NCI-H128 (cell line): ENCODE measurements around the gene NT5C.
"Not testable (repeated sequence)": the region's sequence is repeated elsewhere in the genome, so short reads cannot be mapped to it uniquely, and the experiment has no call there.

Experiments used
- DNase-seq: peaks from one replicate; lab custom pipeline; 2025; ENCODE audit not compliant: unreplicated experiment; lab: John Stamatoyannopoulos, UW

NT5C gene

DNA sequence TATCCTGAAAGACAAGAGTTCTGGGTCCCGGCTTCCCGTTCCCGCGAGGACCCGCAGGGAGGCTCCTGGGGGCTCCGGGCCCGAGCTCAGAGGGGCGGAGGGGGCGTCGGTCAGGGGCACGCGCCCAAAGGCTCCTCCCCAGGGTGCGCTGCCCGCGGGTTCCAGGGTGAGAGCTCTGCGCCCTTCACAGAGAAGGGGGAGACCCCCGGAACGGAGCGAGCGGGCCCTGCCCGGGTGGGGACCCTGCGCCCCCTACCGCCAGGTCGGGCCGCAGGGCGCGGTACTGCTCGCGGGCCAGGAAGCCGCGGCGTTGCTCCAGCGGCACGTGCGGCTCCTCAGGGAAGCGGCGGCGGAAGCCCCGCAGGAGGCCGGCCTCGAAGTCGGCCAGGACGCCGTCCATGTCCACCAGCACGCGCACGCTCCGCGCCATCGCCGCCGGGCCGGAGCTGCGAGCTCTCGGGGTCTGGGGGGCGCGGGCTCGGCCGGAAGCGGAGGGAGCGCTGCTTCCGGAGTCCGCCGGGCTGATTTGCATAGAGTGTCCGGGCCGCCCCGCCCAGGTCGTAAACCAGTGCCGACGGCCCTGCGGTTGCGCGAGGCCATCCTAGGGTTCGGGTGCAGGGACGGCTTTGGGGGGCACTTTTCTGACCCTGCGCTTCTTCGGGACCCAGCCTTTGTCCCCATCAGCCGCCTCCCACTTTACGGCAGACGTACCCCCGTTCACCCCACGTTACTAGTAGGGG, at the start of gene NT5C:
NT5C (minus strand) TSS at position 465 of the 740 bp plus-strand sequence; CDS start at position 430, 35 bp downstream.
- peak; percentile 41 for DNase-seq

DNA sequence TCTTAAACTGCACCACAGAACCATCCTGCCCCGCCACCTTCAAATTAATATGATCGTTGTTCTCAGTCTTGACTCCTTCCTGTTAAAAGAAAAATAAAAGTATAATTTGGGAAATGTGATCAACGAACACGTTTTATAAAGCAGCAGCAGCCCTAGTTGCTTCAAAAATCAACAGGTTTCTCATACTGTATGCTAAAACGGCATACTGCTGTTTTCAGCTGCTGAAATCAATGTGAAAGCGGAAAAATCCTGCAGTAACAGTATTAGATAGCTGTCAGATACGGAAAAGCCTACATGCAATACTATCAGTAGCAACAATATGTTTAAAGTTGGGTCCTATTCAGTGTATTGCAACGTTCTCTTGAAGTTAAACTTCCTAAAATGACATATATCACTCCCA, 49.6 kb upstream of the NT5C start:
- DNase-seq: no peak

DNA sequence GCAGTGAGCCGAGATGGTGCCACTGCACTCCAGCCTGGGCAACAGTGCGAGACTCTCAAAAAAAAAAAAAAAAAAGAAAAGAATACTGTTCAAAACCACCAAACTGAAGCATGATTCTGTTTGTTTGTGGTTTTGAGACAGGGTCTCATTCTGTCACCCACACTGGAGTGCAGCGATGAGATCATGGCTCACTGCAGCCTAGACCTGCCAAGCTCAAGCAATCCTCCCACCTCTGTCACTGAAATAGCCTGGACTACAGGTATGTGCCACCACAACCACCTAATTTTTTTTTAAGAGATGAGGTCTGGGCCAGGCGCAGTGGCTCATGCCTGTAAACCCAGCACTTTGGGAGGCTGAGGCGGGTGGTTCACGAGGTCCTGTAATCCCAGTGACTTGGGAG, 46.9 kb upstream of the NT5C start:
- no peak for DNase-seq

DNA sequence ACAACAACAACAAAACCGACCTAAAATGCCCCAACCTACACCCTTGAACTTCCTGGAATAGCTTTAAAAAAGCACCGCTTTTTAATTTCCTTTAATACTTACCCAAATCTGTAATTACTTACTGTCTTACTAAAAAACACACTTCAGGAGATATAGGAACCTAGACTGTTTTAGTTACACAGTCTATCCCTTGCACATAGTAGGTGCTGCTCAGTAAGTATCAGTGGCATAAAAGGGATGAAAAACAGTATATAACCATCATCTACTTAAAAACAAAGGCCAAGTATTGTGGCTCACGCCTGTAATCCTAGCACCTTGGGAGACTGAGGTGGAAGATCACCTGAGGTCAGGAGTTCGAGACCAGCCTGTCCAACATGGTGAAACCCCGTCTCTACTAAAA, 45.1 kb upstream of the NT5C start:
- no peak for DNase-seq

DNA sequence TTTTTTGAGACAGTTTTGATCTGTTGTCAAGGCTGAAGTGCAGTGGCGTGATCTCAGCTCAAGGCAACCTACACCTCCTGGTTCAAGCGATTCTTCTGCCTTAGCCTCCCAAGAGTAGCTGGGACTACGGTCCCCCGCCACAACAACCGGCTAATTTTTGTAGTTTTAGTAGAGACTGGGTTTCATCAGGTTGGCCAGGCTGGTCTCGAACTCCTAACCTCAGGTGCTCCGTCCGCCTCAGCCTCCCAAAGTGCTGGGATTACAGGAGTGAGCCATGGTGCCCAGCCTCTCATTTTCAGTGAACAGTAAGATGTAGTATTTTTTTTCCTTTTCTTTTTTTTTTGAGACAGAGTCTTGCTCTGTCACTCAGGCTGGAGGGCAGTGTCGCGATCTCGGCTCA, 43.5 kb upstream of the NT5C start:
- DNase-seq: no peak

DNA sequence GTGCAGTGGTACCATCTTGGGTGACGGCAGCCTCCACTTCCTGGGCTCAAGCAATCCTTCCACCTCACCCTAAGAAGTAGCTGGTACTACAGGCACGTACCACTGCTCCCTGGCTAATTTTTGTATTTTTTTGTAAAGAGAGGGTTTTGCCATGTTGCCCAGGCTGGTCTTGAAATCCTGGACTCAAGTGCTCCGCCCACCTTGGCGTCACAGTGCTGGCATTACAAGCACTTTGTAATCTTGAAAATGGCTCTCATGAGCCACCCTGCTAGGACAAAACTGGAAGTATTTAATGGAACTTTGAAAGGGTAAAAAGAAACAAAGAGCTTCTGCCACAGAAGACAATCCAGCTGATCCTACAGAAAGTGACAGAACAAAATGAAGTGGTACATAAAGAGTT, 42.0 kb upstream of the NT5C start:
- no peak for DNase-seq

DNA sequence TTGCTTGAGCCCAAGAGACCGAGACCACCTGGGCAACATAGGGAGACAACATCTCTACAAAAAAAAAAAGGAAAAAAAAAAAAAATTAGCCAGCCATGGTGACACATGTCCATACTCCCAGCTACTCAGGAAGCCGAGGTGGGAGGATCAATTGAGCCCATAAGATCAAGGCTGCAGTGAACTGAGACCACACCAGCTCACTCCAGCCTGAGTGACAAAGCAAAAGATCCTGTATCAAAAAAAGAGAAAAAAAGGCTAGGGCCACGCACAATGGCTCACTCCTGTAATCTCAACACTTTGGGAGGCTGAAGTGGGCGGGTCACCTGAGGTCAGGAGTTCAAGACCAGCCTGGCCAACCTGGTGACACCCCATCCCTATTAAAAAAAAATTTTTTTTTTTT, 37.5 kb upstream of the NT5C start:
- DNase-seq: no peak

DNA sequence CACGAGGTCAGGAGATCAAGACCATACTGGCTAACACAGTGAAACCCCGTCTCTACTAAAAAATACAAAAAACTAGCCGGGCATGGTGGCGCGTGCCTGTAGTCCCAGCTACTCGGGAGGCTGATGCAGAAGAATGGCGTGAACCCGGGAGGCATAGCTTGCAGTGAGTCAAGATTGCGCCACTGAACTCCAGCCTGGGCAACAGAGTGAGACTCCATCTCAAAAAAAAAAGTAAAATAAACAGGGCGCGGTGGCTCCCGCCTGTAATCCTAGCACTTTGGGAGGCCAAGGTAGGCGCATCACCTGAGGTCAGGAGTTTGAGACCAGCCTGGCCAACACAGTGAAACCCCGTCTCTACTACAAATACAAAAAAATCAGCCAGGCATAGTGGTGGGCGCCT, 33.1 kb upstream of the NT5C start:
- not testable (repeated sequence) for DNase-seq

DNA sequence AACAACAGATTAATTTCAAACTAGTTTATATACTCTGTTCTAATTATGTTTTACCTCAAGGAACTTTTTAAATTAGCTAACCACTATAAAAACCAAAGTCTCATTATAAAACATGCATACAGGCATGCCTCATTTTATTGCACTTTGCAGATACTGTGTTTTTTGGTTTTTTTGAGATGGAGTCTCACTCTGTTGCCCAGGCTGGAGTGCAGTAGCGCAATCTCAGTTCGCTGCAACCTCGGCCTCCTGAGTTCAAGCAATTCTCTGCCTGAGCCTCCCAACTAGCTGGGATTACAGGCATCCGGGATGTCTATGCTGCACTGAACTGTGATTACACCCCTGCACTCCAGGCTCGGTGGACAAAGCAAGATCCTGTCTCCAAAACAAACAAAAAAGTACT, 31.5 kb upstream of the NT5C start:
- no peak for DNase-seq

DNA sequence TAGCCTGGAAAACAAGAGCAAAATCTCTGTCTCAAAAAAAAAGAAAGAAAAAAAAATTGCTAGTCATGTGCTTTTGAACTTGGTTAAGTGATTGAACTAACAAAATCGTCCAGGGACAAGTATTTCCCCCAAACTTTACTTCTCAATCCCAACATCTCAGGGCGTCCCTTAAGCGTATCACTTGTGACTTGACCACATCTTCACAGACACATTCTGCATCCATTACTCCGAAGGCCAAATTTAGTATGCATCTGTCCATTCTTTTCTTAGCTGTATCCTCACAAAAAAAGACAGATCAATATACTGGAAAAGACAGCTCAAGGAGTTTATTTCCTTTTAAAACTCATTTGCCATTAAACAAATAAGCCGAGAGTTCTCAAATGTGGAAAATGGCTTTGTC, 28.7 kb upstream of the NT5C start:
- DNase-seq: no peak

DNA sequence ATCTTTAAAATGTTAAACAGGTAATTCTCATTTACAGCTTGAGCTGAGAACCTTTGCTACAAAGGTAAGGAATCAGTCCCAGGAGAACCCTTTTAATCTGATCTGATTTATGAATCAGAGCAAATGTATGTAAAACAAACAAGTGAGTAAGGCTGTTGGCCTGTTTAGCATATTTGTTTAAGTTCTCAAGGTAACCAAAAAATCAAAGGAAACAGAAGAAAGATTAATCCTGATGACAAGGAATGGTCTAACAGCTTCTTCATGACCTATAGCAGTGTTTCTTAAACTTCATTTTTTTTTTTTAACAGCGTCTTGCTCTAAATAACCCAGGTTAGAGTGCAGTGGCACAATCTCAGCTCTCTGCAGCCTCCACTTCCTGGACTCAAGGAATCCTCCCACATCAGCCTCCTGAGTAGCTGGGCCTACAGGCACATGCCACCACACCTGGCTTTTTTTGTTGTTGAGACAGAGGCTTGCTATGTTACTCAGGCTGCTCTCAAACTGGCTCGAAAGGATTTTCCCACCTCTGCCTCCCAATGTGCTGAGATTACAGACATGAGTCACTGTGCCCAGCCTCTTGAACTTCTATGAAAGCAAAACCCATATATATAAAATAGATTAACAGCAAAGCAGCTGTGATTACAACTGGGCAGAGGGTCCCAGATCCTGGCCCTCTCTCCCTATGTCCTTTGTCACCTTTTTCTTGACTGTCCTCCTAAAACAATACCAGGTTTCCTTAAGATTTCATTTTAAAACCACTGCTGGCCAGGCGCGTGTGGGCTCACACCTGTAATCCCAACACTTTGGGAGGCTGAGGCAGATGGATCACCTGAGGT, 27.9 kb upstream of the NT5C start:
- no peak for DNase-seq

DNA sequence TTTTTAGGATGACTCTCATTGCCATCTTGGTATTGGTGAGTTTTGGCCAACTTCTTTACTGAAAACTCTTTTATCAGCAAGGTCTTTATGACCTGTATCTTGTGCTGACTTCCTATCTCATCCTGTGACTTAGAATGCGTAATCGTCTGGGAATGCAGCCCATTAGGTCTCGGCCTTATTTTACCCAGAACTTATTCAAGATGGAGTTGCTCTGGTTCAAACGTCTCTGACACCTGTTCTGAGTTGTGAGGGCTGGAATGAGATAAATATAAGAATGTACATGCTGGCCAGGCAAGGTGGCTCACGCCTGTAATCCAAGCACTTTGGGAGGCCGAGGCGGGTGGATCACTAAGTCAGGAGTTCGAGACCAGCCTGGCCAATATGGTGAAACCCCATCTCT, 26.9 kb upstream of the NT5C start:
- not testable (repeated sequence) for DNase-seq

DNA sequence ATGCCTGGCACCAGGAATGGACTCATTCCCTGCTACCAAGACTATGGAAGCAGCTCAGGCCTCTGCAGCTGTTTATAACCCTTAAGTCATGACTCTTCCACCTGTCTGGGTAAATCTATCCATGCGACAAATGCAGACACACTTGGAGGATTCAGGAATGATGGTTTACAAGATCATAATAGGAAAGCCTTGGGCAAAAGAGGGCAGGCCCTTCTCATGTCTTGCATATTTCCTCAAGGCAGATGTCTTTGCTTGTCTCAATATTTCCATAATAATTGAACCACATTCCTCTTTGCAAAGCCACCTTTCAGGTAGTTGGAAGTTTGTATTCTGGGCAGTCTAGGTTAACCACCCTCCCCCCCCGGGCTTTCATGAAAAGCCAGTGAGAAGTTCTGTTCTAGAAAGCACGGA, 23.7 kb upstream of the NT5C start:
- no peak for DNase-seq

DNA sequence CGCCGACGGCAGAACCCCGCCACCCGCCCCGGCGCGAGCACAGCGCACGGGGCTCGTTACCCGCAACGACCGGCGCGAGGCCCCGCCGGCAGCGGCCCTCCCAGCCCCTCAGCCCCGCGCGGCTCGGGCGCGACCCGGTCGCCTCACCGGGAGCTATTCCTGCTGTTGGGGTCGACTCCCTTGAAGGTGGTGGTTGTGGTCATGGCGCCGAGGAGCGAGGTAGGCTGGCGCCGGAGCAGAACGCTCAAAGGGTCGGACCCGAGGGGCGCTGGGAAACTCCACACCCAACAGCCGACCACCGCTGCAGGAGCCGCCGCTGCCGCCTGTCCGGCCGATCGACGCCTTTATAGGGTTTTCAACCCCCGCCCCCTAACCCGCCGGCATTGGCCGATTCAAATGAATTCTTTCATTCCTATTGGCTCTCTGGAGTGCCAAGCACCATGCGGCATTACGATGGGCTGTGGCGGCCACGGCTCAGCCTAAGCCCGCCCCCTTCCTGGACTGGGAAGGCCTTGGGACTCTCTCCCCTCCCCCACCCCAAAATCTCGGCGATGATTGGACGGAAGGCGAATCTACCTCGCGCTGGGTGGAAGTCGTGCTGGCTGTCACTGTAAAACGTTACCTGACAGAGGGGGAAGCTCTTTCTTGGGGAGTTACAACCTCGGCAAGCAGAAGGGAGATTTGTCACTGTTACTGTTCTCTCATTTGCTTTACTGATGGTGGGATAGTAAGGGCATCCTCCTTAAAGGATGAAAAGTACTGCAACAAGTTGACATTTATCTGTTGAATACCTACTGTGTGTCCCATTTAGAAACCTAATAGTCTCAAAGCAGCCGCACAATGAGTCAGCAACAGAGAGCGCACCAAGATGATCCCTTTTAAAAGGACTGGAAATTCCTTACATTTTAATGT, 22.9 kb upstream of the NT5C start, which contains the start of gene JPT1:
JPT1 (minus strand) TSS at position 318 of the 912 bp plus-strand sequence; CDS start at position 203, 115 bp downstream.
- peak; percentile 88 for DNase-seq

DNA sequence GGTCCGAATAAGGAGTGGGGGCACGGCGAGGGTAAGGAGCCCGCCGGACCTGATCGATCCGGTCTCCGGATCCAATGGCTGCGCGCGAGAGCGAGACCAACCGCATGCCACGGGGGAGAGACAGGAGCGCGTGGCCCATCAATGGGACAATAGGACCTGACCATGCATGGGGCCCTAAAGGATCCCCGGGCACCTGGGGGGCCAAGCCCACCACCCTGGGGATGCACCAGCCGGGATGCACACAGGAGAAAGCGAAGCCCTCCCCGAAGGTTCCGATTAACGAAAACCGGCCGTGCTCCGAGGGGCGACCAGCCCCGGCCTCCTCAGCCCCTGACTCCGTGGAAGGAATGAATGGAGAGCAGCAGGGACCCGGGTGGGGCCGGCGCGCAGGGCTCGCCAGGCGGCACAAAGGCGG, 22.2 kb upstream of the NT5C start:
- no peak for DNase-seq

DNA sequence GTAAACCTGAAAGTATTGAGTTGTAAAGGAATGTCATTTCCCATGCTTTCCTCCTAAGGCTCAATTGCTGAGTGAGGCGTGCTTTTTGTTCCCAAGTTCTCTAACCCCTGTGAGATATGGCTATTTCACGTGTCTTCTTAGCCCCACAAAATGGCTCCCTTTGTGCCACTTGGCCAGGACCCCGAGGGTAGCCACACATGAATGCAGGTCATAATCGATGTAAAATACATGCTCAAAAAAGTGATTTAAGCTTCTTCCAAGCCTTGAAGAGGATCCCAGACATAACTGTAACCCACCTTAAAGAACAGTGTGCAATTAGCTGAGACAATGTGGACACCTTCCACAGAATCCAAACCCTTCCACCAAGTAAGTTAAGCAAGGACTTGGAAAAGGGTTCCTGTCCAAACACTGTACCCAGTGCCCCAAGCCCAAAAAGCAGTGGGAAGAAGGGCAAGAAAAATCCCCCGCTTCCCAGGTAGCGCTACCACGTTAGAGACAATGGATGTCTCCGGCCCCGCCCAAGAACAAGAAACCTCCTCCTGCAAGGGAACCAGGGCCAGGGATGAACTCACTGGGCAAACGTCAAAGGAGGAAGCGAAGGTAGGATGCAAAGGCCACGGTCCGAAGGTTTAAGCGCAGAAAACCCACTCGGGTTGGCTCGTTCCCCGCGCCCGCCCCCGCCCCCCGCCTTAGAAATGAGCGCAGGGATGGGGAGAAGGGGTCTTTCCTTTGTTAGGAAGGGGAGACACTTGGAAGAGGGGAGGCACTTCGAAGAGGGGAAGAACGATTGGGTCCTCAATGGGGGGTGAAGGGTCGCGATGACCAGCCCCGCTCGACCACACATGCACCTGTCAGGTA, 21.6 kb upstream of the NT5C start:
- no peak for DNase-seq

DNA sequence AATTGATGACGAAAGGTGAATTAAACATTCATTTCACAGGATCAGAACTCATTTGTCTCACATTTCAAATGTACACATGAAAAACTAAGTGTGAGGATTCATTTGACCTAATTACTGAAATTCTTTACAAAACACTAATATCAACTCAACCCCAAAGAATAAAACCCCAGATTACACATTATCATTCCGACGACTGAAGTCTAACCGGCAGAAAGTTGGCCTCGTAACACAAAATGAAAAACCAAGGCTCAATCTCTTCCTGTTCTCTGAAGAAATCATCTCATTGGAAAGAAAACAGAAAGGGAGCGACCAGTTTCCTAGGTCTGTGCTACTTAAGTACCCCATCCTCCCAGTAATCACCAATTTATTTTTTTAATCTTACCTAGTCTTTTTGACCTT, 21.0 kb upstream of the NT5C start:
- DNase-seq: no peak

DNA sequence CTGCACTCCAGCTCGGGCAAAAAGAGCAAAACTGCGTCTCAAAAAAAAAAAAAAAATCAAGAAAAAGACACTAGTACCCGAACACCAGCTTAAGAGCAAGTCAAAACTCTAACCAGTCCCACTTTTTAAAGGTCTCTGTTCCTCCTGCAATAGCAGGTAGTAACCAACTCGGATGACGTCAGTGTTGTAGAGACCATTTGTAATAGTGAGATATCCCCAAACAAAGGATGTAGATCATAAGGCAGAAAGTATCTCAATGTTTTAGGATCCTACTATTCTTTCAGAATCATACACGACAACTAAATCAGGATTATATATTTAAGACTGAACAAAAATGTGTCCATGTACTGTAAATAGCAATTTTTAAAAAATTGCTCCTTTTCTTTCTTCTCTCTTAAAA, 20.4 kb upstream of the NT5C start:
- no peak for DNase-seq

DNA sequence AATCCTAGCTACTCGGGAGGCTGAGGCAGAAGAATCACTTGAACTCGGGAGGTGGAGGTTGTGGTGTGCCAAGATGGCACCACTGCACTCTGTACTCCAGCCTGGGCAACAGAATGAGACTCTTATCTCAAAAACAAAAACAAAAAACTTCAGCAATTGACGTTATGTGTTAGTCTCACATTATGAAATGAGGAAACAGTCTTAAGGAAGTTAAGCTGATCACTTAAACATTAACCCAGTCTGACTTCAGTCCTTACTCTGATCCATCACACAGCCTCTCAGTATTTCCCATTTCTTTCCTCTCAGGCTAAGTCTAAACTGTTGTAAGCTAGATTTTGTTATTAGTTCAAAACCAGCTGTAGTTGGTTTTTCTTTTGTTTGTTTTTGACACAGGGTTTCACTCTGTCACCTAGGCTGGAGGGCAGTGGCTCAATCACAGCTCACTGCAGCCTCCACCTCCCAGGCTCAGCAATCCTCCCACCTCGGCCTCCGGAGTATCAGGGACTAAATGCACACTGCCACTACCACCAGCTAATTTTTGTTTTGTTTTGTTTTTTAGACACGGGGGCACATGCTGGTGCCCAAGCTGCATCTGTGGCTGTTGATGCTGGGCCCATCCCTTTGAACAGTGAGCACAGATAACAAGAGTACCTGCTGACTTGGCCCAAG, 16.5 kb upstream of the NT5C start:
- DNase-seq: no peak

DNA sequence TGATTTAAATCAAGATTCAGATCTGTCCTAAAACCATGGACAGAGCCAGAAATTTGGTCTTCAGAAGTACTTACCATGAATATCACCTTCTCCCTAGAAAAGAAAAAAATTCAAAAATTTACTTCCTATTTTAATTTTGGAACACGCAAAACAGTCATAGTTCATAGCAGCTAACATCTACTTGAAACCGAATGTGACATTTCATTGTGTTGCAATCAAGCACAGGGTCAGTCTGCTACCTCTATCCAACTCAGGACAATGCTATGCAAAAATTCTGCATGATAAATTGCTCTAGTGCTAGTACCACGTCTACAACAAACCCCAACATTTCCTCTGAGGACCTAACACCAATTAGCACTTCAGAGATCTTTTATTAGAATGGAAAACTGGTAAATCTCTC, 15.1 kb upstream of the NT5C start:
- no peak for DNase-seq
